Measurements from ENCODE around the gene PLA2G4F.

The PLA2G4F gene

DNA sequence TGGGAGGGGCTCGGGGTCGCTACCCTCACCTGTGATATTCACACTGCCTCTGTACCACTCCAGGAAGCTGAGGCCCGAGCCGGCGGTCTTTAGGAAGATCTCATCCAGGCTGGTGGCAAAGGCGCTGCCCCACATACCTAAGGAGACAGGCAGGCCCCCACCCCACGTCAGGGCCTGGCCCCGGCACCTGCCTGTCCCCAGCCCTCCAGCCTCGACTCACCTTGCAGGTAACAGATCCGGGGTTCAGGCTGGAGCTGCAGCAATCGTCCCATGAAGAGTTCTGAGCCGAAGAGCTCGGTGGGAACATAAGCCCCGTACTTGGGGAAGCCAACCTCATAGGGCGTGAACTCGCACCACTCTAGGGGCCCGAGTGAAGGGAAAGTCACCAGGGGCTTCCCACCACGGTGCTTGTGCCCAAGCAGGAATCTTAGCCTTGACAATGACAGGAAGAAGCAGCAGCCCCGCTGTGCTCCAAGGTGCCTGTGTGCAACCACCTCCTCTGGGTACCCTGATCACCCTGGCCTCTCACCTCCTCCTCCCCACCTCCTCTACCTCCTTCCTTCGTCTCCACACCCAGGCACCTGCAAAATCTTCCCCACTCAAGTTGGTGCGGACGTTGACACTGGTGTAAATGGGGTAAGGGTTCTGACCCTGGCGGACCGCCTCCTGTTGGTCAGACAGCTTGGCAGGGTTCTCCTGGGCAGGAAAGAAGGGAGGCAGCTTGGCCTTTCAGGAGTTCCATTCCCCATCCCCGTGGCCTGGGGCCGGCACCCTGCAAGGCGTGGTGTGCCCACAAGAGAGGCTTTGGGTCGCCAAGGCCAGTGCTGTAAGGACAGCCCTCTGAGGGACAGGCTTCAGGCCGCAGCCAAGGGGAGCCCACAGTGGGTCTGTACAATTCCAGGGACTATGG is 10.6 kb downstream of the PLA2G4F start:
- DNase-seq: no peak

GRCh38 chr15:42144841-42145375 is 11.5 kb downstream of the PLA2G4F start:
- no peak for DNase-seq

- DNase-seq: no peak
These were observed 12.4 kb downstream of the PLA2G4F start for GRCh38 chr15:42143866-42144625.

DNA sequence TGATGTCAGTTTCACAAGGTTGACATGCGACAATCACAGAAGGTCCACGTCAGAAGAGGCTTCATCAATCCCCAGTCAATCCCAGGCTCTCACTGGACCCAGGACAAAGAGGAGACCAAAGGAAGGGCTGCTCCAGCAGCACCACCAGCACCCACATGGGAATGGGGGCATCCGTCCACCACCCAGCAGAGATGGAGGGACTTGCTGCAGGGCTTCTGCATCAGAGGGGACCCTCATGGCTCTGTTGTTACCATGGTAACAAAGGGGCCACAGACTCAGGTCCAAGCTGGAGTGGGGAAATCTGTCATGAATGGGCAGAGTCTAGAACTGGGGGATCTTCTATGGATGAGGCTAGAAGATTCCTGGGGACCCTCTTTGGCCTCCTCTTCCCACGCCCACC is 13.1 kb downstream of the PLA2G4F start:
- DNase-seq: no peak

GRCh38 chr15:42141795-42142667 is 14.4 kb downstream of the PLA2G4F start:
- DNase-seq: no peak

- no peak for DNase-seq
These were observed 15.2 kb downstream of the PLA2G4F start for GRCh38 chr15:42141246-42141645.

DNA sequence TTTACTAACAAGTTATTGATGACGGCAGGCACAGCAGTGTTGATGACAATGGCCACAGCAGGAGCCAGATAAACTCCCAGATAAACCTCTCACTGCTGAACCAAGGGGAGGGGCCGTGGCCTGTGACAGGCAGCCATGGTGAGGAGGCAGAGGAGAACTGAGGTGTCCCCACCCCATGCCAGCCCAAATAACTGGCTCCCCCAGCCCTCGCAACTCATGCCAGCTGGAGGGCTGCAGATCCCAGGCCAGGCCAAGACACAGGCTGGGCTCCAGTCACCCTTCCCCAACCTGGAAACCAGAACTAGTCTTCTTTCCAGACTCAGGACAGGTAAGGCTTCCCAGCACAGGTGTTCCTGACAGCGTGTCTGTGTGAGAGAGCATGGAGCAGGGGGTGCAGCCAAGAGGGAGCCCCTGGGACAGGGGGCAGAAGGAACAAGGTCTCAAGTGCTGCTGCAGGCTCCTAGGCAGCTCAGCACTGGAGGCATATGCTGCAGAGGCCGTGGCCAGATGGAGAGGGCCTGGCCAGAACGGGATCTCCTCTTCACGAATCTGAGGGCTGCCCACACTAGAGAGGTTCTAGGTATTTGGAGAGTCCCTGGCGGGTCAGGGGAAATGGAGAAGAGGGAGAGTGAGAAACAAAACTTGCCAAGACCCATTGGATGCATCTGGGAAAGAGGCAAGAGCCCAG is 15.9 kb downstream of the PLA2G4F start:
- no peak for DNase-seq

DNA sequence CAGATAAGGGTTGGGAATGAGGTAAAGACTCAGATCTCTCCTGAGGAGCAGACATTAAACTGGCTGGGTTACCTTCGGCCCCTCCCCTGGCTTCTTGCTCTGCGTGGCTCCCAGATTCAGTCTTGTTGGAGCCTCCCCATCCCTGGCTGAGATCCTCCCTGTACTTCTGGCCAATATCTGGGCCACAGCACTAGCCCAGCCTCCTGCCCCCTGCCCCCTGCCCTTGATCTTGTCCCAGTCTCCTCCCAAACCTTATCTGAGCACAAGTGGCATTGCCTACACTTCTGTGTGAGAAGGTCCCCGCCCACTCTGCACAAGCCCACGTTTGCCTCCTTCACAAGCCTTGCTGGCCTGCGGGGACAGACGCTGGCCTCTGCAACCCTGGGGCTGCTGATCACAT is 16.8 kb downstream of the PLA2G4F start:
- no peak for DNase-seq

DNA sequence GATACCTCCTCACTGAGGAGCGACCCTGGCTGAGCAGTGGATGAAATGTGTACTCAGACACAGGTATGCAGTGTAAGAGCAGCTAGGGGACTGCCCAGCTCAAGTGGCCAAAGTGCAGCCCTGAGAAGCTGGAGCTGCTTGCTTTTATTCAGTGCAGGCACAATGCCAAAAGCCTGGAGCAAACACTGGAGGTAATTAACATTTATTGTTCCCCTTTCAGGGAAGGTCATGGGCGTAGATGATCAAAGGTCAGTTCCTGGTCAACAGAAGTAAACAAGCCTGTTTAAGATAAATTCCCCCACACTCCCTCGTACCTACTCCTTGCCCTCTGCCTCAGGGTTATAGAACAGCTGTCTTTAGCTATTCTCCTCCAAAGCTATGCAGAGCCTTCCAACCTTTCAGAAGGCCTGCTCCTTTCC is 17.5 kb downstream of the PLA2G4F start:
- DNase-seq: no peak

GRCh38 chr15:42138411-42138810 is 18.0 kb downstream of the PLA2G4F start:
- no peak for DNase-seq

- peak in 1 of 2 donors; percentile 11 for DNase-seq
These were observed 18.8 kb downstream of the PLA2G4F start for GRCh38 chr15:42137461-42138261.

DNA sequence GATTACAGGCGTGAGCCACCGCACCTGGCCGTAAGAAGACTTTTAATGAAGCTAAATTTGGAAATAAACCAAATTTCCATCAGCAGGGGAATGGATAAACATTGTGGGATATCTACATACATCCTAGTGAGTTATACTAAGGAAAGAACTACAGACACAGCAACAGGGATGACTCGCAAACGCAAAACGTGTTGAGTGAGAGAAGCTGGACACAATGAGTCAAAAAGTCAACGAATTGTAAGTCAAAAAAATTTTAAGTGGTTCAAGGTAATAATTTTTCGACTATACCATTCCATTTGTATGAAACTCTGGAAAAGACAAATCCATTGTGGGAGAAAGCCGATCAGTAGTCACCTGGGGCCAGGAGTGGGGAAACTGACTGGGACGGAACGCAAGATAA is 19.9 kb downstream of the PLA2G4F start:
- no peak for DNase-seq

DNA sequence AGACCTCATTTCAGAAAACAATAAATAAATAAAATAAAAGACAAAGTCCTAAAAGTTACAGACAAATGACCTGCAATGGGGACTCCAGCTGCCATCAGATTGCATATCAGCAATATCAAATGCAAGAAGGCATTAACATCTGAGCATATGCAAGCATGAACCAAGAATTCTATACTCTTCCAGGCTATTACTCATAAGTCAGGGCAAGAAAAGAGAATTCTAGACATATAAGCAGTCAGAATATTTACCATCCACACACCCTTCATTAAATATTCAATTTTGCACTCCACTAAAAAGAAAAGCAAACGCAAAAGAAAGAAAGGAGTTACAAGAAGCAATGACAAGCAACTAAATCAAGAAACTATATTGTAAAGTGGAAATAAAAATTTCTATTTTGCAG is 21.1 kb downstream of the PLA2G4F start:
- DNase-seq: no peak

- DNase-seq: no peak
These were observed 21.7 kb downstream of the PLA2G4F start for GRCh38 chr15:42134617-42135245.

GRCh38 chr15:42133886-42134502 is 22.4 kb downstream of the PLA2G4F start:
- peak; percentile 14 to 43 for DNase-seq

GRCh38 chr15:42133356-42133755 is 23.1 kb downstream of the PLA2G4F start:
- DNase-seq: no peak

- no peak for DNase-seq
These were observed 24.3 kb downstream of the PLA2G4F start for GRCh38 chr15:42131826-42132806.

GRCh38 chr15:42131006-42131405 is 25.4 kb downstream of the PLA2G4F start:
- DNase-seq: no peak
